T-helper 2 cell (primary cell): ENCODE measurements around the gene TRABD2B.
A peak's percentile ranks its signal among the peaks of the same experiment; 100 is the strongest.

Source experiments
- DNase-seq, 5 experiments: peaks; one replicate each; pipeline versions ENCODE4 v3.0.0 to v3.0.0-alpha.2; 2012 to 2022

Gene TRABD2B

GRCh38 chr1:47769295-47769694, 227.9 kb downstream of the TRABD2B start:
- DNase-seq, result no peak

DNA sequence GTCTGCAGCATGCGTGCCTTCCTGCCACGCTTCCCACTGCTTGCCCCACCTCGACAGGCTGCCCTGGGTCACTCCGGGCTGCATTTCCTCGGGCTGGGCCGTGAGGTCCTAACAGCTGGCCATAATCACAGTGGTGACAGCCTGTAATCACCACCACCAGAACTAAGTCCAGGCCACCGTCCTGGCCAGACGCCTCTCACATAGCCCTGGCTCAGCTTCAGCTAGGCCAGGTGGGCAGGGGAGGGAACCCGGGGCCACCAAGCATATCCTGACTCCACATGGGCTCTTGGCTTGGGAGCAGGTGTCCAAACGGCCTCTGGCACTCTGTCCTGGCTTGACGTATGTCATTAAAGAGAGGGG, 229.5 kb downstream of the TRABD2B start:
- no peak for DNase-seq

GRCh38 chr1:47766832-47767740, 230.1 kb downstream of the TRABD2B start:
- DNase-seq, result no peak

GRCh38 chr1:47765742-47766485, 231.3 kb downstream of the TRABD2B start:
- no peak for DNase-seq

- DNase-seq, result no peak
Observed at GRCh38 chr1:47765236-47765635, 231.9 kb downstream of the TRABD2B start.

GRCh38 chr1:47764461-47765046, 232.6 kb downstream of the TRABD2B start:
- DNase-seq, result no peak

- no peak for DNase-seq
Observed at GRCh38 chr1:47763591-47764171, 233.5 kb downstream of the TRABD2B start.

GRCh38 chr1:47761974-47762373, 235.2 kb downstream of the TRABD2B start:
- DNase-seq, result no peak

GRCh38 chr1:47761201-47761930, 235.8 kb downstream of the TRABD2B start:
- no peak for DNase-seq

DNA sequence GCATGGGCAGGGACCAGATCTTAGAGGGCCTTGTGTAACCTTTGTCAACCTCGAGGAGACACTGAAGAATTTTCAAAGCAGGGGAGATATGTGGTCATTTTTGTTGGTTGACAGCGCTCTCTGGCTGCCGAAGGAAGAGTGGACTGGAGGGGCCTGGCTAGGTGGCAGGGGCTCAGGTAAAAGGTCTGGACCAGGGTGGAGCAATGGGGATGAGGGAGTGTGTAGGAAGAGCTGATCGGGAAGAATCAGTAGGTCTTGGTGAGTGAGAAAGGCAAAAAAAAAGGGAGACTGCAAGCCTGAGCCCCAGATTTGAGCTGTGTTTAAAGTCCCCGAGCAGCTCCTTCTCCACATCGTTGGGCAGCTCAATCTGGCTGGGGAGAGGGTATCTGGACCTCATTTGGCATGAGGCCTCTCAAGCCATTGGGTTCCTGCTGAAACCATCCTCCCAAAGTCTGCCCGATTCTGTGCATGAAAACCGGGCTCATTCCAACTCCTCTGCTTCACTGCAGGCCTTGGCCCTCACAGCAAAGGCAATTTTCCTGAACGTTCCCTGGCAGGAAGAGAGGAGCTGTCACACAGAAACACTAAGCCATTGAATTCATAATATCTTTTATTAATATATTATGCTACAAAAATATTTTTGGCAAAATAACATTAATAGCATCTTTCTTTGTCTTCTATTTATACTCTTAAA, 237.1 kb downstream of the TRABD2B start:
- no peak for DNase-seq

DNA sequence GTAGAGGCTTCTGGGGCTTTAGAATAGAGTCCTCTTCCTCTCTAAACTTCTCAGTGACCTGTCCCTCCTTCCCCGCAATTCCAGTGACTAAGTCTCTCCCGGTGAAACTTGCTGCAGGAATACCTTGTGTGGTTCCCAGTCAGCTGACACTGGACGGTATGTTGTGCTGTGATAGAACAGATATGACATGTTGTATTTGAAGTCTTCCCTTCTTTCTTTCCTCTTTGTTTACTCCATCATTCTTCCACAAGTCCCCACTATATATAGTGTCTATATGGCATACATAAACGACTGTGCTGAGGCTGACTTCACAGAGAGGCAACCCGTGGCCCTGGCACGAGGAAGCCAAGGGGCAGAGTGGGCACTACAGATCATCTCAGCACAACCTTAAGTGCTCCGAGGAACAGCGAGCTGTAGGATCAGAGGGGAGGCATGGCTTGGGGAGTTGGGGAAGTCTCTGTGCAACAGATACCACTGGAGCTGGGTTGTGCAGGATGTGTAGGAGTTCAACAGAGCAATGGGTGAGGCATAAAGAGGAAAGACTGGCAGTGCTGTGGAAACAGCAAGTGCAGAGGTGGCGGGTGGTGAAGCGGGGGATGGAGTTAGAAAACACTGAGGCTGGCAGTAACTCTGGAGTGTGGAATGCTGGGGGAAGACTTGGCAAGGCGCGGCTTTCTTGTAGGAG, 237.8 kb downstream of the TRABD2B start:
- DNase-seq, result no peak

GRCh38 chr1:47758341-47759250, 238.6 kb downstream of the TRABD2B start:
- no peak for DNase-seq

GRCh38 chr1:47757226-47757975, 239.8 kb downstream of the TRABD2B start:
- DNase-seq, result no peak

DNA sequence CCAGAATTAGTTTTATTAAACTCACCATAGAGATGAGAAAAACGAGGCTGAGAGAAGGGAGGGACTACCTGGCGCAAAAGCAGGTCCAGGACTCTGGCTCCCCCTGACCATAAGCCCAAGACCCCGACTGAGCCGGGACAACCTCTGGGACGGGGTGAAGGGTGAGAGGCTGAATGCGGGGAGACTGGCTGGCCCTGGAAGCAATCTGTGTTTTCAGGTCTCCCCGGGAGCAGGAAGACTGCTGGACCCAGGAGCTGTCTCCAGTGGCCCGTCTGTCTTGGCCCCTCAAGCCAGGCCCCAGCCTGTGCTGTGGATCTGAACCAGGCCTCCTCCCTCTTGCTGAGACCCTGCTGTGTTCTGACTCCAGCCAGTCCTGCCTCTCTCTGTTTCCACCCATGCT, 240.8 kb downstream of the TRABD2B start:
- no peak for DNase-seq

DNA sequence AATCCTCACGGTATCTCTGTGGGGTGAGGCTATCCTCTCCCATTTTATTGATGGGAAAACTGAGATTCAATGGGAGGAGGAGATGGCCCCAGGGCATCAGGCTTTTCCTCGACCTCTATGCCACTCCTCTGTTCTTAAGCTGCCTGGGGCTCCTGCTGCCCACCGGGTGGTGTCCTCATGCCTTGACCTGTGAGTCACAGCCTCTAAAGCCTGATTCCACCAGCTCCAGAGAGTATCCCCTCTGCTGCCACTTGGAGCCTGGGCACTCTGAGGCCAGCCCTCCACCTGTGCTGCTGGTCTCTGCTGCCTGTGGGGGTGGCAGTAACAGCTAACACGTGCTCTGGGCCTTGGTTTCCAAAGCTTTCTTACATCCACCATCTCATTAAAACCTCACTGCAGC, 241.2 kb downstream of the TRABD2B start:
- DNase-seq, result no peak

- peak in 4 of 5 experiments; percentile 24 to 45 (median 32) for DNase-seq
Observed at GRCh38 chr1:47755101-47755990, 241.8 kb downstream of the TRABD2B start.

DNA sequence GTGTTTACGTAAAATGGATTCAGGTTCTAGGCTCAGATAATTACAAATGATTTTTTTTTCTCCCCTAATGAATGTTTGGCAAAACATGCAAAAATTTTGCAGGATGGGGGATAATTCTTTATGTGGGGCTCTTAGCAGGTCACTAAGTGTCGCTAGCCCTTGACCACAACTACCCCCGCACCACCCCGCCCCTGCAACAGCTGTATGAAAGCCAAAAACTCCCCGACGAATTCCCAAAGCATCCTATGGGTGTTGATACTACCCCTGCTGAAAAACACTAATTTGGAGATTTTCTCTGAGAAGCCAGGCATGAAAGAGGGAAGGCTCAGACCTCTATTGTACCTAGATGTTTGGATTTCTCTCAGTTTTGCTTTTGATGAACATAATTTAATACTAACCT, 243.0 kb downstream of the TRABD2B start:
- no peak for DNase-seq

GRCh38 chr1:47753808-47754207, 243.4 kb downstream of the TRABD2B start:
- DNase-seq, result peak in 1 of 5 experiments; percentile 27
